H9 (cell line): ENCODE results near the gene KRT13. TPM values are rescaled to one million over a fixed set of nuclear protein-coding genes. Genes with fewer than 3 reads are reported as not detected.

Experiments used
- DNase-seq: peaks from one replicate; pipeline ENCODE4 v3.0.0-alpha.2; 2017
- H2AFZ ChIP-seq: one replicate; pipeline ENCODE4 v1.6.1; 2013; ENCODE audit warnings: mild to moderate bottlenecking, low read length, control low read depth, moderate library complexity
- H2AK5ac ChIP-seq: 2 replicates; pipeline ENCODE4 v1.6.1; 2013; ENCODE audit warnings: low read length, control low read depth, mixed read lengths; ENCODE audit not compliant: insufficient read length
- H2BK120ac ChIP-seq: one replicate; pipeline ENCODE4 v1.6.1; 2013; ENCODE audit warnings: low read depth, mild to moderate bottlenecking, low read length, control low read depth, inconsistent platforms; ENCODE audit not compliant: poor library complexity, severe bottlenecking
- H2BK12ac ChIP-seq: 2 replicates; pipeline ENCODE4 v1.6.1; 2013; ENCODE audit warnings: low read length, control low read depth, mixed read lengths, low read depth; ENCODE audit not compliant: insufficient read length
- H2BK15ac ChIP-seq: 2 replicates; pipeline ENCODE4 v1.6.1; 2013; ENCODE audit warnings: low read depth, low read length, control low read depth
- H2BK20ac ChIP-seq: one replicate; pipeline ENCODE4 v1.6.1; 2013; ENCODE audit warnings: low read depth, mild to moderate bottlenecking, low read length, control low read depth, inconsistent platforms; ENCODE audit not compliant: poor library complexity, severe bottlenecking
- H2BK5ac ChIP-seq: 2 replicates; pipeline ENCODE4 v1.6.1; 2013; ENCODE audit warnings: low read length, control low read depth, mixed read lengths; ENCODE audit not compliant: insufficient read length
- H3K14ac ChIP-seq: 2 replicates; pipeline ENCODE4 v1.6.1; 2013; ENCODE audit warnings: low read length, control low read depth; ENCODE audit not compliant: insufficient read depth
- H3K18ac ChIP-seq: 2 replicates; pipeline ENCODE4 v1.6.1; 2013; ENCODE audit warnings: low read depth, mild to moderate bottlenecking, mixed read lengths, low read length, control low read depth; ENCODE audit not compliant: insufficient read length
- H3K23ac ChIP-seq: 2 replicates; pipeline ENCODE4 v1.6.1; 2013; ENCODE audit warnings: low read length, control low read depth, mixed read lengths, low read depth; ENCODE audit not compliant: insufficient read length
- H3K23me2 ChIP-seq: 2 replicates; pipeline ENCODE4 v1.6.1; 2013; ENCODE audit warnings: low read depth, mild to moderate bottlenecking, mixed read lengths, low read length, control low read depth; ENCODE audit not compliant: insufficient read length, poor library complexity, severe bottlenecking
- H3K27ac ChIP-seq: 2 replicates; pipeline ENCODE4 v1.5.1; 2013; ENCODE audit warnings: low read length, control low read depth, mixed read lengths, low read depth; ENCODE audit not compliant: insufficient read length
- H3K27me3 ChIP-seq: 2 replicates; pipeline ENCODE4 v1.6.1; 2013; ENCODE audit warnings: low read length, control low read depth, inconsistent platforms; ENCODE audit not compliant: insufficient read depth
- H3K4ac ChIP-seq: 2 replicates; pipeline ENCODE4 v1.6.1; 2013; ENCODE audit warnings: low read depth, mild to moderate bottlenecking, control low read depth, inconsistent platforms, low read length, moderate library complexity
- H3K4me1 ChIP-seq: 2 replicates; pipeline ENCODE4 v1.6.1; 2013; ENCODE audit warnings: low read length, control low read depth, inconsistent platforms; ENCODE audit not compliant: insufficient read depth
- H3K4me2 ChIP-seq: 2 replicates; pipeline ENCODE4 v1.6.1; 2013; ENCODE audit warnings: low read length, control low read depth, mixed read lengths; ENCODE audit not compliant: insufficient read length, insufficient read depth
- H3K56ac ChIP-seq: 2 replicates; pipeline ENCODE4 v1.6.1; 2013; ENCODE audit warnings: low read depth, mild to moderate bottlenecking, mixed read lengths, low read length, control low read depth; ENCODE audit not compliant: insufficient read length
- H3K79me1 ChIP-seq: 2 replicates; pipeline ENCODE4 v1.6.1; 2013; ENCODE audit warnings: low read depth, mild to moderate bottlenecking, moderate library complexity, low read length, control low read depth, inconsistent platforms; ENCODE audit not compliant: insufficient read depth, poor library complexity, severe bottlenecking
- H3K79me2 ChIP-seq: 2 replicates; pipeline ENCODE4 v1.6.1; 2013; ENCODE audit warnings: low read length, control low read depth, inconsistent platforms; ENCODE audit not compliant: insufficient read depth
- H3K9ac ChIP-seq: 2 replicates; pipeline ENCODE4 v1.6.1; 2013; ENCODE audit warnings: low read length, control low read depth, mixed read lengths; ENCODE audit not compliant: insufficient read length; ENCODE audit errors: extremely low read depth
- H3K9me3 ChIP-seq: one replicate; pipeline ENCODE4 v1.6.1; 2013; ENCODE audit warnings: low read depth, low read length, inconsistent platforms; ENCODE audit not compliant: control insufficient read depth
- H3T11ph ChIP-seq: one replicate; pipeline ENCODE4 v1.6.1; 2013; ENCODE audit warnings: mild to moderate bottlenecking, low read length, control low read depth, inconsistent platforms
- H4K20me1 ChIP-seq: one replicate; pipeline ENCODE4 v1.6.1; 2013; ENCODE audit not compliant: control insufficient read depth, insufficient read length, insufficient read depth
- H4K5ac ChIP-seq: 2 replicates; pipeline ENCODE4 v1.6.1; 2013; ENCODE audit warnings: low read depth, mild to moderate bottlenecking, mixed read lengths, low read length, control low read depth; ENCODE audit not compliant: insufficient read length
- H4K8ac ChIP-seq: replicated peaks from 2 replicates; pipeline ENCODE4 v1.6.1; 2013; ENCODE audit warnings: low read length, control low read depth, mixed read lengths, low read depth; ENCODE audit not compliant: insufficient read length
- H4K91ac ChIP-seq: 2 replicates; pipeline ENCODE4 v1.6.1; 2013; ENCODE audit warnings: low read depth, mild to moderate bottlenecking, moderate library complexity, mixed read lengths, low read length, control low read depth; ENCODE audit not compliant: insufficient read length
- H3K27ac Mint-ChIP-seq, 3 experiments: 2 replicates in 2 of 3; 3 replicates in 1 of 3; pipeline ENCODE4 v1.8.0; 2020 to 2021; ENCODE audit warnings: mixed read lengths in 3 of 3, mild to moderate bottlenecking in 1 of 3, moderate library complexity in 1 of 3
- H3K27me3 Mint-ChIP-seq: 2 replicates; pipeline ENCODE4 v1.8.0; 2021; ENCODE audit warnings: low read depth, mild to moderate bottlenecking, moderate library complexity, mixed read lengths
- H3K36me3 Mint-ChIP-seq, 3 experiments: 2 replicates in 2 of 3; 3 replicates in 1 of 3; pipeline ENCODE4 v1.8.0; 2020 to 2021; ENCODE audit warnings: low read depth in 3 of 3, mixed read lengths in 3 of 3; ENCODE audit not compliant: insufficient read depth in 1 of 3
- H3K4me1 Mint-ChIP-seq, 2 experiments: 2 replicates each; pipeline ENCODE4 v1.8.0; 2020; ENCODE audit warnings: mixed read lengths in 2 of 2
- H3K4me3 Mint-ChIP-seq, 2 experiments: 2 replicates in 1 of 2; 3 replicates in 1 of 2; pipeline ENCODE4 v1.8.0; 2020 to 2021; ENCODE audit warnings: mild to moderate bottlenecking in 2 of 2, mixed read lengths in 2 of 2, moderate library complexity in 1 of 2
- H3K9me3 Mint-ChIP-seq, 2 experiments: 2 replicates in 1 of 2; 3 replicates in 1 of 2; pipeline ENCODE4 v1.8.0; 2020; ENCODE audit warnings: mild to moderate bottlenecking in 2 of 2, mixed read lengths in 2 of 2, moderate library complexity in 1 of 2
- WGBS: extraction: QIAGEN DNeasy Blood & Tissue Kit; methylation state at CpG from one replicate; pipeline ENCODE4 v1.1.7; 2013; ENCODE audit warnings: missing lambda C conversion rate, low lambda C conversion rate, mixed read lengths; ENCODE audit not compliant: insufficient read length; ENCODE audit errors: extremely low coverage; 5-methylcytosine and 5-hydroxymethylcytosine counted together
- total RNA-seq: library from RNA; stranded (reverse); gene quantifications from 2 replicates; pipeline ENCODE4 v1.2.1, GENCODE V29; 2021
- TF ChIP-seq, protein P1 (sequence below): fragments of 200-600 bp; sonication (generic); conservative IDR thresholded peaks from 3 replicates; pipeline ENCODE4 v1.8.0; 2021; ENCODE audit warnings: antibody characterized with exemption, mild to moderate bottlenecking

The KRT13 gene
- total RNA-seq, 1 experiment from 2014 or later, result not detected

DNA sequence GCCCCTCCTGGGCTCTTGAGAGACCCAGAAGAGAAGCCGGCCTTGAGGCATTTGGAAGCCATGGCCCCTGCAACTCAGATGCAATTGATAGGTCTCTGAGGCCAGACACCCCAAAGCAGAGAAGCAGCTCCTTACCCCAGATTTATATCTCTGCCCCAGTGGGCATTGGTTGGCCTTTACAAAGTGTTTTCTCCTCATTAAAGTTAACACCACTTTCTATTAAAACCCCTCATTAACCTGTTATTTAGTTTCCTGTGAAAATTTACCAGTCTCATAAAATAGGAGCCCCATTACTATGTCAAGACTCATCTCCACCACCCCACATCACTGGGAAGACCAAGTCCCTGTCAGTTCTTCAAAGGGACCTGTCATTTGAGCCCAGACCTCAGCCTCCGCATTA lies 24.4 kb downstream of the KRT13 start, which contains the start of gene KRT35:
Gene KRT35 (minus strand): TSS at position 116 of the 400 bp plus-strand sequence. CDS start 54 bp downstream, at position 62.
- H2BK120ac ChIP-seq, result no peak within 1 kb of the TSS
- H3K23me2 ChIP-seq, result no peaks in the 10 kb centered on the region
- H4K8ac ChIP-seq, result no peak within 1 kb of the TSS
- no peaks in the 10 kb centered on the region for H3K4me1 ChIP-seq
- H4K20me1 ChIP-seq, result no peaks in the 10 kb centered on the region
- no peak within 1 kb of the TSS for H3T11ph ChIP-seq
- H2BK12ac ChIP-seq, result no peak within 1 kb of the TSS
- no peak within 1 kb of the TSS for H3K18ac ChIP-seq
- H4K5ac ChIP-seq, result no peak within 1 kb of the TSS
- no peaks in the 10 kb centered on the region for H3K9me3 ChIP-seq
- H3K79me2 ChIP-seq, result no peaks in the 10 kb centered on the region
- H3K4me2 ChIP-seq, result no peak within 1 kb of the TSS
- Mint-ChIP-seq H3K27me3 (peaks cover 8% of the 10 kb centered on the region), H3K4me3 (no peak within 1 kb of the TSS), H3K9me3 (no peaks in the 10 kb centered on the region), H3K36me3 (no peaks in the 10 kb centered on the region), H3K27ac (no peak within 1 kb of the TSS), H3K4me1 (peaks cover 0 to 8% of the 10 kb centered on the region in 2 experiments; a peak in 3 of 4 replicates)
- no peak within 1 kb of the TSS for H3K4ac ChIP-seq
- no peaks in the 10 kb centered on the region for H3K27me3 ChIP-seq
- H2BK15ac ChIP-seq, result no peak within 1 kb of the TSS
- H3K23ac ChIP-seq, result no peak within 1 kb of the TSS
- H3K27ac ChIP-seq, result no peak within 1 kb of the TSS
- H2BK20ac ChIP-seq, result no peak within 1 kb of the TSS
- no peak within 1 kb of the TSS for H4K91ac ChIP-seq
- no CpG with 5 or more reads among the region's 2 CpGs for WGBS
- TF ChIP-seq, protein P1, sequence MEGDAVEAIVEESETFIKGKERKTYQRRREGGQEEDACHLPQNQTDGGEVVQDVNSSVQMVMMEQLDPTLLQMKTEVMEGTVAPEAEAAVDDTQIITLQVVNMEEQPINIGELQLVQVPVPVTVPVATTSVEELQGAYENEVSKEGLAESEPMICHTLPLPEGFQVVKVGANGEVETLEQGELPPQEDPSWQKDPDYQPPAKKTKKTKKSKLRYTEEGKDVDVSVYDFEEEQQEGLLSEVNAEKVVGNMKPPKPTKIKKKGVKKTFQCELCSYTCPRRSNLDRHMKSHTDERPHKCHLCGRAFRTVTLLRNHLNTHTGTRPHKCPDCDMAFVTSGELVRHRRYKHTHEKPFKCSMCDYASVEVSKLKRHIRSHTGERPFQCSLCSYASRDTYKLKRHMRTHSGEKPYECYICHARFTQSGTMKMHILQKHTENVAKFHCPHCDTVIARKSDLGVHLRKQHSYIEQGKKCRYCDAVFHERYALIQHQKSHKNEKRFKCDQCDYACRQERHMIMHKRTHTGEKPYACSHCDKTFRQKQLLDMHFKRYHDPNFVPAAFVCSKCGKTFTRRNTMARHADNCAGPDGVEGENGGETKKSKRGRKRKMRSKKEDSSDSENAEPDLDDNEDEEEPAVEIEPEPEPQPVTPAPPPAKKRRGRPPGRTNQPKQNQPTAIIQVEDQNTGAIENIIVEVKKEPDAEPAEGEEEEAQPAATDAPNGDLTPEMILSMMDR, result no peak
- no peak within 1 kb of the TSS for H2AK5ac ChIP-seq
- H3K14ac ChIP-seq, result no peak within 1 kb of the TSS
- H3K79me1 ChIP-seq, result no peaks in the 10 kb centered on the region
- no peak within 1 kb of the TSS for H2AFZ ChIP-seq
- H3K56ac ChIP-seq, result no peak within 1 kb of the TSS
- no peak within 1 kb of the TSS for H2BK5ac ChIP-seq
- no peak for DNase-seq
- no peak within 1 kb of the TSS for H3K9ac ChIP-seq
